ENCODE results near the gene PIP5KL1. TPM values are rescaled to one million over a fixed set of nuclear protein-coding genes. Genes with fewer than 3 reads are reported as not detected.

The PIP5KL1 gene
- polyA plus RNA-seq, 1 donor (not counting 4 experiments of a cell fraction or from before 2014, with no cell fraction given) = 4.4 TPM

DNA sequence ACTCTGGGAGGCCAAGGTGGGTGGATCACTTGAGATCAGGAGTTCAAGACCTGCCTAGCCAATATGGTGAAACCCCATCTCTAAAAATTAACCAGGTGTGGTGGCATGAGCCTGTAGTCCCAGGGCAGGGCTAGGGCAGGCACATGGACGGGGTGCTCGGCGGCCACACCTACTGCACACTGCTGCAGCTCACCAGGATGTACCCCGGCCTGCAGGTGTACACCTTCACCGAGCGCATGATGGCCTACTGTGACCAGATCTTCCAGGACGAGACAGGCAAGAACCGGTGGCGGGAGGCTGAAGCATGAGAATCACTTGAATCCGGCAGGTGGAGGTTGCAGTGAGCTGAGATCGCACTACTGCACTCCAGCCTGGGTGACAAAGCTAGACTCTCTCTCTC, 16.9 kb downstream of the PIP5KL1 start:
- dilution Hi-C loops (cut with MboI; ENCODE audit: extremely low pct_ligation_motif_present, low sequenced_read_pairs) = no loop called here
- no peak overlapping the region for H3K9ac ChIP-seq (ENCODE audit: control insufficient read depth, extremely low read depth, insufficient read depth, low read length)

DNA sequence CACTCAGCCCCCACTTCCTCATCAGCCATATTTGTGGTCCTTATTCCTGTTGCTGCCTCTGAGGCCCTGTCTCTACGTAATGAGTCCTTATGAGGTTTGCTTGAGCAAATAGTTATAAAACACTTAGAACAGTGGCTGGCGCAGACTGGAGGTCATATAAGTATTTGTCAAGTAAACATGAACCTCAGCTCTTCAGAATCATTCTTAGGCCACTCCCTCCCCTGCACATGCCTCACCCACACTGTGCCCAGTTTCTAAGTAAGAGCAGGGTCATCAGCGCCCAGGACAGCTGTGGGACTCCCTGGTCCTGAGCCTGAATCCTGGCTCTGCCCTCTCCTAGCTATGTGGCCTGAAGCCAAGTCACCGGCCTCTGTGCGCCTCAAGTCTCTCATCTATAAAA, 17.7 kb downstream of the PIP5KL1 start:
- no peaks in the 10 kb centered on the region for H3K9me3 ChIP-seq (ENCODE audit: control insufficient read depth, low read depth, low read length)
- no peaks in the 10 kb centered on the region for H3K27me3 ChIP-seq (ENCODE audit: control insufficient read depth, extremely low read depth, insufficient read depth, low read length)
- DNase-seq (ENCODE audit: low read depth, low spot score) (no peak), FAIRE-seq (no peak)
- dilution Hi-C loops (cut with MboI; ENCODE audit: extremely low pct_ligation_motif_present, low sequenced_read_pairs) = no loop called here
- no peak overlapping the region for H3K27ac ChIP-seq (ENCODE audit: control insufficient read depth, insufficient read depth, low read length)
- H3K4me1 ChIP-seq (ENCODE audit: control insufficient read depth, extremely low read depth, insufficient read depth, low read length) = peaks cover 7% of the 10 kb centered on the region
- TF ChIP-seq, protein P1, sequence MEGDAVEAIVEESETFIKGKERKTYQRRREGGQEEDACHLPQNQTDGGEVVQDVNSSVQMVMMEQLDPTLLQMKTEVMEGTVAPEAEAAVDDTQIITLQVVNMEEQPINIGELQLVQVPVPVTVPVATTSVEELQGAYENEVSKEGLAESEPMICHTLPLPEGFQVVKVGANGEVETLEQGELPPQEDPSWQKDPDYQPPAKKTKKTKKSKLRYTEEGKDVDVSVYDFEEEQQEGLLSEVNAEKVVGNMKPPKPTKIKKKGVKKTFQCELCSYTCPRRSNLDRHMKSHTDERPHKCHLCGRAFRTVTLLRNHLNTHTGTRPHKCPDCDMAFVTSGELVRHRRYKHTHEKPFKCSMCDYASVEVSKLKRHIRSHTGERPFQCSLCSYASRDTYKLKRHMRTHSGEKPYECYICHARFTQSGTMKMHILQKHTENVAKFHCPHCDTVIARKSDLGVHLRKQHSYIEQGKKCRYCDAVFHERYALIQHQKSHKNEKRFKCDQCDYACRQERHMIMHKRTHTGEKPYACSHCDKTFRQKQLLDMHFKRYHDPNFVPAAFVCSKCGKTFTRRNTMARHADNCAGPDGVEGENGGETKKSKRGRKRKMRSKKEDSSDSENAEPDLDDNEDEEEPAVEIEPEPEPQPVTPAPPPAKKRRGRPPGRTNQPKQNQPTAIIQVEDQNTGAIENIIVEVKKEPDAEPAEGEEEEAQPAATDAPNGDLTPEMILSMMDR (optimal IDR thresholded peaks at IDR 0.05 in 1 of 3, IDR thresholded peaks at IDR 0.05 in 1 of 3, conservative IDR thresholded peaks at IDR 0.05 in 1 of 3; ENCODE audit: extremely low read depth in 1 of 3, insufficient read depth in 2 of 3, low read length in 3 of 3) = no peak
- no peak for TF ChIP-seq EZH2 (IDR thresholded peaks at IDR 0.05; ENCODE audit: low read length)
- no peaks in the 10 kb centered on the region for H3K9me1 ChIP-seq (ENCODE audit: control insufficient read depth, extremely low read depth, insufficient read depth, low read length)
- H3K4me2 ChIP-seq (ENCODE audit: control insufficient read depth, extremely low read depth, insufficient read depth, low read depth, low read length) = no peak overlapping the region
- no peaks in the 10 kb centered on the region for H4K20me1 ChIP-seq (ENCODE audit: control insufficient read depth, extremely low read depth, insufficient read depth, low read length)
- no peak overlapping the region for H3K4me3 ChIP-seq (ENCODE audit: control insufficient read depth in 2 of 3, extremely low read depth in 1 of 3, insufficient read depth in 2 of 3, low read depth in 1 of 3, low read length in 3 of 3)
- no peak overlapping the region for H3K9ac ChIP-seq (ENCODE audit: control insufficient read depth, extremely low read depth, insufficient read depth, low read length)
- H3K79me2 ChIP-seq (ENCODE audit: control insufficient read depth, insufficient read depth, low read length) = no peaks in the 10 kb centered on the region
- H3K36me3 ChIP-seq (ENCODE audit: control insufficient read depth in 2 of 2, extremely low read depth in 1 of 2, insufficient read depth in 2 of 2, low read length in 2 of 2) = peaks cover 0 to 4% of the 10 kb centered on the region in 2 experiments
- H2AFZ ChIP-seq (ENCODE audit: control insufficient read depth, low read length) = no peak overlapping the region

More for the DNA sequence above, 16.9 kb downstream of the PIP5KL1 start:
- no peaks in the 10 kb centered on the region for H3K9me1 ChIP-seq (ENCODE audit: control insufficient read depth, extremely low read depth, insufficient read depth, low read length)
- H3K4me3 ChIP-seq (ENCODE audit: control insufficient read depth in 2 of 3, extremely low read depth in 1 of 3, insufficient read depth in 2 of 3, low read depth in 1 of 3, low read length in 3 of 3) = no peak overlapping the region
- H3K27ac ChIP-seq (ENCODE audit: control insufficient read depth, insufficient read depth, low read length) = no peak overlapping the region
- H2AFZ ChIP-seq (ENCODE audit: control insufficient read depth, low read length) = no peak overlapping the region
- no peak for TF ChIP-seq EZH2 (IDR thresholded peaks at IDR 0.05; ENCODE audit: low read length)
- TF ChIP-seq, protein P1 (optimal IDR thresholded peaks at IDR 0.05 in 1 of 3, IDR thresholded peaks at IDR 0.05 in 1 of 3, conservative IDR thresholded peaks at IDR 0.05 in 1 of 3; ENCODE audit: extremely low read depth in 1 of 3, insufficient read depth in 2 of 3, low read length in 3 of 3) = no peak
- FAIRE-seq = no peak
- H3K4me2 ChIP-seq (ENCODE audit: control insufficient read depth, extremely low read depth, insufficient read depth, low read depth, low read length) = no peak overlapping the region
- peaks cover 0 to 4% of the 10 kb centered on the region in 2 experiments for H3K36me3 ChIP-seq (ENCODE audit: control insufficient read depth in 2 of 2, extremely low read depth in 1 of 2, insufficient read depth in 2 of 2, low read length in 2 of 2)
- peaks cover 13% of the 10 kb centered on the region for H3K4me1 ChIP-seq (ENCODE audit: control insufficient read depth, extremely low read depth, insufficient read depth, low read length)
- no peaks in the 10 kb centered on the region for H3K79me2 ChIP-seq (ENCODE audit: control insufficient read depth, insufficient read depth, low read length)
- no peak for DNase-seq (ENCODE audit: low read depth, low spot score)
- H3K27me3 ChIP-seq (ENCODE audit: control insufficient read depth, extremely low read depth, insufficient read depth, low read length) = no peaks in the 10 kb centered on the region
- no peaks in the 10 kb centered on the region for H3K9me3 ChIP-seq (ENCODE audit: control insufficient read depth, low read depth, low read length)
- no peaks in the 10 kb centered on the region for H4K20me1 ChIP-seq (ENCODE audit: control insufficient read depth, extremely low read depth, insufficient read depth, low read length)

All from keratinocyte (primary cell).